Neural cell (in vitro differentiated cells): ENCODE data around the gene PIGQ. TPM values are rescaled to one million over a fixed set of nuclear protein-coding genes. Genes with fewer than 3 reads are reported as not detected.
A peak's percentile ranks its signal among the peaks of the same experiment; 100 is the strongest.

Experiments
- H2AFZ ChIP-seq: fragments of 200-600, 300-800 bp; sonication (generic), shearing (Covaris generic); 2 replicates; pipeline ENCODE4 v1.6.0; 2014; ENCODE audit warnings: low read depth, mild to moderate bottlenecking, antibody characterized with exemption, low read length, moderate library complexity
- H3F3A ChIP-seq: fragments of 200-600 bp; shearing (Covaris generic); 2 replicates; pipeline ENCODE4 v1.6.1; 2016; ENCODE audit warnings: mild to moderate bottlenecking, moderate library complexity, mixed read lengths, antibody characterized with exemption, low read length; ENCODE audit not compliant: insufficient read depth, poor library complexity, severe bottlenecking
- H3K27ac ChIP-seq: fragments of 200-600, 300-800 bp; sonication (generic), shearing (Covaris generic); 2 replicates; pipeline ENCODE4 v1.5.1; 2014; ENCODE audit warnings: mild to moderate bottlenecking, low read length, moderate library complexity
- H3K27me3 ChIP-seq: fragments of 300-800, 200-600 bp; sonication (generic), shearing (Covaris generic); 2 replicates; pipeline ENCODE4 v1.6.0; 2014; ENCODE audit warnings: mild to moderate bottlenecking, low read depth, low read length, moderate library complexity; ENCODE audit not compliant: insufficient read depth
- H3K36me3 ChIP-seq: fragments of 300-800, 200-600 bp; sonication (generic), shearing (Covaris generic); 2 replicates; pipeline ENCODE4 v1.5.1; 2014; ENCODE audit warnings: mild to moderate bottlenecking, antibody characterized with exemption, low read length, moderate library complexity; ENCODE audit not compliant: insufficient read depth
- H3K4me2 ChIP-seq: fragments of 300-800, 200-600 bp; sonication (generic), shearing (Covaris generic); 2 replicates; pipeline ENCODE4 v1.6.0; 2014; ENCODE audit warnings: mild to moderate bottlenecking, low read length
- H3K4me3 ChIP-seq: fragments of 300-800, 200-600 bp; sonication (generic), shearing (Covaris generic); 2 replicates; pipeline ENCODE4 v1.5.1; 2014; ENCODE audit warnings: mild to moderate bottlenecking, low read length, moderate library complexity
- H3K79me2 ChIP-seq: fragments of 200-600 bp; shearing (Covaris generic); replicated peaks from 2 replicates; pipeline ENCODE4 v1.6.0; 2014; ENCODE audit warnings: mild to moderate bottlenecking, low read length, moderate library complexity; ENCODE audit not compliant: insufficient read depth
- H3K9ac ChIP-seq: fragments of 300-800, 200-600 bp; sonication (generic), shearing (Covaris generic); 2 replicates; pipeline ENCODE4 v1.6.1; 2016; ENCODE audit warnings: mild to moderate bottlenecking, low read length, mixed read lengths
- H3K9me2 ChIP-seq: fragments of 200-600 bp; shearing (Covaris generic); 2 replicates; pipeline ENCODE4 v1.6.1; 2016; ENCODE audit warnings: mild to moderate bottlenecking, low read length, mixed read lengths; ENCODE audit not compliant: insufficient read depth
- H3K9me3 ChIP-seq: fragments of 200-600, 300-800 bp; sonication (generic), shearing (Covaris generic); 2 replicates; pipeline ENCODE4 v1.6.1; 2016; ENCODE audit warnings: mild to moderate bottlenecking, mixed run types, low read length, moderate library complexity, mixed read lengths
- H4K20me1 ChIP-seq: fragments of 200-600 bp; shearing (Covaris generic); 2 replicates; pipeline ENCODE4 v1.6.1; 2016; ENCODE audit warnings: mild to moderate bottlenecking, mixed run types; ENCODE audit not compliant: insufficient read depth
- EP300 ChIP-seq: fragments of 450-650 bp; conservative IDR thresholded peaks from 2 replicates; pipeline ENCODE4 v1.6.1; 2014; ENCODE audit warnings: antibody characterized with exemption, mild to moderate bottlenecking, moderate library complexity; ENCODE audit not compliant: poor library complexity, severe bottlenecking
- EZH2 ChIP-seq: fragments of 200-600, 300-800 bp; shearing (Covaris generic), sonication (generic); IDR thresholded peaks from 2 replicates; pipeline ENCODE4 v1.6.1; 2014; ENCODE audit warnings: antibody characterized with exemption, low read length, borderline replicate concordance, mild to moderate bottlenecking; ENCODE audit not compliant: insufficient read depth, poor library complexity, severe bottlenecking
- MXI1 ChIP-seq: fragments of 450-650 bp; conservative IDR thresholded peaks from 2 replicates; pipeline ENCODE4 v1.6.1; 2014; ENCODE audit warnings: antibody characterized with exemption, mild to moderate bottlenecking; ENCODE audit not compliant: poor library complexity, severe bottlenecking
- POLR2AphosphoS5 ChIP-seq: IDR thresholded peaks from 2 replicates; pipeline ENCODE4 v1.6.1; 2012
- RAD21 ChIP-seq: fragments of 450-650 bp; conservative IDR thresholded peaks from 2 replicates; pipeline ENCODE4 v1.6.1; 2014; ENCODE audit warnings: antibody characterized with exemption, mild to moderate bottlenecking, moderate library complexity
- SMC3 ChIP-seq: fragments of 450-650 bp; conservative IDR thresholded peaks from 2 replicates; pipeline ENCODE4 v1.6.1; 2014; ENCODE audit warnings: antibody characterized with exemption, mild to moderate bottlenecking, moderate library complexity; ENCODE audit not compliant: poor library complexity
- TAF1 ChIP-seq: IDR thresholded peaks from 2 replicates; pipeline ENCODE4 v1.6.1; 2012; ENCODE audit warnings: low read depth
- polyA plus RNA-seq: library from polyadenylated mRNA; depleted of rRNA; stranded (reverse); fragments of >200 nt; gene quantifications from 2 replicates; pipeline ENCODE4 v1.2.3, GENCODE V29; 2014
- TF ChIP-seq, protein P1 (sequence below): fragments of 450-650 bp; IDR thresholded peaks from 2 replicates; pipeline ENCODE4 v1.5.1; 2014; ENCODE audit warnings: antibody characterized with exemption, mild to moderate bottlenecking, moderate library complexity; ENCODE audit not compliant: poor library complexity, severe bottlenecking
- TF ChIP-seq, protein P2 (sequence below): IDR thresholded peaks from 2 replicates; pipeline ENCODE4 v1.6.1; 2012; ENCODE audit warnings: borderline replicate concordance

The PIGQ gene
- polyA plus RNA-seq, 1 donor from 2014 or later: 69.2 TPM

DNA sequence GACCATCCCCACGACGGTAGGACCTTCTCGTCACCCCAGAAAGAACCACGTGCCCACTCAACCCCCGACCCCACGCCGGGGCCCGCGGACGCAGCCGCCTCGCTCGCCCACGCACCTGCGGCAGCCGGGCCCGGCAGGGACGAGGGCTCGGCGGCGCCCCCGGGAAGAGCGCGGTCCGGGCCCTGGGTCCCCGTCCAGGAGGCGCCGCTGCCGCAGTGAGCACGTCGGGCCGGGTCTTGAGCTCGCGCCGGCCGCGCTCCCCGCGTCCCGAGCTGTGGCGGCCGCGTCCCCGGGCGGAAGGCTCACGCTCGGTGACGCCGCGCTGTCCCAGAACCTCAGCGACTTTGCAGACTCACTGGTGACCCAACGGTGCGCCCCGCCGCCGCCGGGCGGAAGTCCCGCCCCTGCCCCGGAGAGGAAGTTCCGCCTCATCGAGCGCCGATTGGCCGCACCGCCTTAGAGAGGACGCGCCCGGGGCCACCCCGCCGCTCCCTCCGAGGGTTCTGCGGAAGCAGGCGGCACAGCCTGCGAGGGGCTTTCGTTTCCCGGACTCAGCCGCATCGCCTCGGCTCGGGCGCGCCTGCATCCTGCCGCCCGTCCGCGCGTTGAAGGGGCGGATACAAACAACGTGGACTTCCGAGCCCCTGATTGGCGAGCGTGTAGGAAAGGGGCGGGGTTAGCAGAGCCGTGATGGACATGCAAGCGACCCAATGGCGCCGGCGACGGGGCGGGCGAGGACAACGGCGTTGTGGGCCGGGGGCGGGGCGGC lies 19.3 kb downstream of the PIGQ start:
- peak overlapping the region; percentile 97 for H3K4me3 ChIP-seq
- no peaks in the 10 kb centered on the region for H3K36me3 ChIP-seq
- peak overlapping the region; percentile 95 for H3K27ac ChIP-seq
- H3K79me2 ChIP-seq: peaks cover 21% of the 10 kb centered on the region
- no peak for TF ChIP-seq TAF1
- peak; percentile 46 for TF ChIP-seq SMC3
- TF ChIP-seq RAD21: peak; percentile 26
- peak; percentile 71 for TF ChIP-seq POLR2AphosphoS5
- TF ChIP-seq, protein P1, sequence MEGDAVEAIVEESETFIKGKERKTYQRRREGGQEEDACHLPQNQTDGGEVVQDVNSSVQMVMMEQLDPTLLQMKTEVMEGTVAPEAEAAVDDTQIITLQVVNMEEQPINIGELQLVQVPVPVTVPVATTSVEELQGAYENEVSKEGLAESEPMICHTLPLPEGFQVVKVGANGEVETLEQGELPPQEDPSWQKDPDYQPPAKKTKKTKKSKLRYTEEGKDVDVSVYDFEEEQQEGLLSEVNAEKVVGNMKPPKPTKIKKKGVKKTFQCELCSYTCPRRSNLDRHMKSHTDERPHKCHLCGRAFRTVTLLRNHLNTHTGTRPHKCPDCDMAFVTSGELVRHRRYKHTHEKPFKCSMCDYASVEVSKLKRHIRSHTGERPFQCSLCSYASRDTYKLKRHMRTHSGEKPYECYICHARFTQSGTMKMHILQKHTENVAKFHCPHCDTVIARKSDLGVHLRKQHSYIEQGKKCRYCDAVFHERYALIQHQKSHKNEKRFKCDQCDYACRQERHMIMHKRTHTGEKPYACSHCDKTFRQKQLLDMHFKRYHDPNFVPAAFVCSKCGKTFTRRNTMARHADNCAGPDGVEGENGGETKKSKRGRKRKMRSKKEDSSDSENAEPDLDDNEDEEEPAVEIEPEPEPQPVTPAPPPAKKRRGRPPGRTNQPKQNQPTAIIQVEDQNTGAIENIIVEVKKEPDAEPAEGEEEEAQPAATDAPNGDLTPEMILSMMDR: peak; percentile 23
- no peak for TF ChIP-seq EZH2
- TF ChIP-seq EP300: peak; percentile 53
- TF ChIP-seq, protein P2, sequence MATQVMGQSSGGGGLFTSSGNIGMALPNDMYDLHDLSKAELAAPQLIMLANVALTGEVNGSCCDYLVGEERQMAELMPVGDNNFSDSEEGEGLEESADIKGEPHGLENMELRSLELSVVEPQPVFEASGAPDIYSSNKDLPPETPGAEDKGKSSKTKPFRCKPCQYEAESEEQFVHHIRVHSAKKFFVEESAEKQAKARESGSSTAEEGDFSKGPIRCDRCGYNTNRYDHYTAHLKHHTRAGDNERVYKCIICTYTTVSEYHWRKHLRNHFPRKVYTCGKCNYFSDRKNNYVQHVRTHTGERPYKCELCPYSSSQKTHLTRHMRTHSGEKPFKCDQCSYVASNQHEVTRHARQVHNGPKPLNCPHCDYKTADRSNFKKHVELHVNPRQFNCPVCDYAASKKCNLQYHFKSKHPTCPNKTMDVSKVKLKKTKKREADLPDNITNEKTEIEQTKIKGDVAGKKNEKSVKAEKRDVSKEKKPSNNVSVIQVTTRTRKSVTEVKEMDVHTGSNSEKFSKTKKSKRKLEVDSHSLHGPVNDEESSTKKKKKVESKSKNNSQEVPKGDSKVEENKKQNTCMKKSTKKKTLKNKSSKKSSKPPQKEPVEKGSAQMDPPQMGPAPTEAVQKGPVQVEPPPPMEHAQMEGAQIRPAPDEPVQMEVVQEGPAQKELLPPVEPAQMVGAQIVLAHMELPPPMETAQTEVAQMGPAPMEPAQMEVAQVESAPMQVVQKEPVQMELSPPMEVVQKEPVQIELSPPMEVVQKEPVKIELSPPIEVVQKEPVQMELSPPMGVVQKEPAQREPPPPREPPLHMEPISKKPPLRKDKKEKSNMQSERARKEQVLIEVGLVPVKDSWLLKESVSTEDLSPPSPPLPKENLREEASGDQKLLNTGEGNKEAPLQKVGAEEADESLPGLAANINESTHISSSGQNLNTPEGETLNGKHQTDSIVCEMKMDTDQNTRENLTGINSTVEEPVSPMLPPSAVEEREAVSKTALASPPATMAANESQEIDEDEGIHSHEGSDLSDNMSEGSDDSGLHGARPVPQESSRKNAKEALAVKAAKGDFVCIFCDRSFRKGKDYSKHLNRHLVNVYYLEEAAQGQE: no peak
- TF ChIP-seq MXI1: peak; percentile 90
- H3K27me3 ChIP-seq: no peaks in the 10 kb centered on the region
- no peaks in the 10 kb centered on the region for H3F3A ChIP-seq
- peak overlapping the region; percentile 51 for H3K4me2 ChIP-seq
- H4K20me1 ChIP-seq: peaks cover 4% of the 10 kb centered on the region
- peak overlapping the region; percentile 92 for H3K9ac ChIP-seq
- no peaks in the 10 kb centered on the region for H3K9me3 ChIP-seq
- peak overlapping the region; percentile 89 for H2AFZ ChIP-seq
- H3K9me2 ChIP-seq: no peaks in the 10 kb centered on the region

DNA sequence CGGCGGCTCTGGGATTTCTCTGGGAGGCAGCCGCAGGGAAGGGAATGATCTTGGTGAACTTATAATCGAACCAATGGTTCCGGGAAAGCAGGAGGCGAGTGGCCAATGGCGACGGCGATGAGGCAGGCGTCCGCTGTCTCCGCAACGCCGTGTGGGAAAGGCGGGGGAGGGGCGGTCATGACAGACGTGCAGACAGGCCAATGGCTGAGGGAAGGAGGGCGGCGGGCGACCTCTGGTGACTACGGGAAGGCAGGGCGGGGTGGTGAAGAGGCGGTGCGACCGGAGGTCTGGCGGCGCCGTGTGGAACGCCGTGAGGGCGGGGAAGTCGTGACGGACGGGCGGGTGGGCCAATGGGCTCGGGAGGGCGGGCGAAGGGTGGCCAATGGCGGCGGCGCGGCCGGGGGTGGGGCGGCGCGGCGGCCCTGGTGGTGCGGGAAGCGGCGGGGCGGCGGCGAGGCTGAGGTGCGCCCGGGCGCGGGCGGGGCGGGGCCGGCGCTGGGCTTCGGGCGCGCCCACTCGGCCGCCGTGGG lies 20.0 kb downstream of the PIGQ start, which contains the start of gene RAB40C:
Gene RAB40C (plus strand): TSS at position 409 of the 530 bp plus-strand sequence. CDS start 226 bp downstream, outside the sequence.
- H3K9me2 ChIP-seq: no peaks in the 10 kb centered on the region
- peak within 1 kb of the TSS; percentile 92 for H3K9ac ChIP-seq
- peak within 1 kb of the TSS; percentile 89 for H2AFZ ChIP-seq
- peak within 1 kb of the TSS; percentile 97 for H3K4me3 ChIP-seq
- H3K4me2 ChIP-seq: peak within 1 kb of the TSS; percentile 91
- H3K27me3 ChIP-seq: no peaks in the 10 kb centered on the region
- no peaks in the 10 kb centered on the region for H3F3A ChIP-seq
- peak within 1 kb of the TSS; percentile 95 for H3K27ac ChIP-seq
- no peak for TF ChIP-seq TAF1
- TF ChIP-seq EP300: no peak
- TF ChIP-seq, protein P1: peak; percentile 41
- TF ChIP-seq, protein P2: no peak
- no peak for TF ChIP-seq MXI1
- no peak for TF ChIP-seq EZH2
- TF ChIP-seq POLR2AphosphoS5: peak; percentile 54
- no peaks in the 10 kb centered on the region for H3K36me3 ChIP-seq
- peaks cover 4% of the 10 kb centered on the region for H4K20me1 ChIP-seq
- no peaks in the 10 kb centered on the region for H3K9me3 ChIP-seq
- H3K79me2 ChIP-seq: peaks cover 26% of the 10 kb centered on the region
